ENCODE results near the gene UBE2N.
"Not testable (repeated sequence)": the region's sequence is repeated elsewhere in the genome, so short reads cannot be mapped to it uniquely, and the experiment has no call there.

The UBE2N gene

DNA sequence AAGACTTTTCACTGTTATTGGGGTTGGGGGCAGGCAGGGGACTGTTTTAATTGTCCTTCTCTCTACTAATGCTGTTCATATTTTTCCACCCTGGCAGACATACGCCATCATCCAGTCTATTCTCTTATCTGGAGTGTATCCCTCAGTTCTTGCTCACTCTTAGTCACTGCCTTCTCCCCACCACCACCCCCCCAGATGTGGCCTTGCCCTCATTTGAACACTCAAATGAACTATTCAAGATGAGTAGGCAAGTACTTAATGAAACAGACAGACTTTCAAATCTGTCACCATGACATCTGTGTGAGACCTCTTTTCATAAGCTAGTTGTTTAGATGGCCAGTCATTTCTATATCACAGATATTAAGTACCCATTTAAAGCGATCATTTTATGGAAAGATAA, 54.0 kb downstream of the UBE2N start:
- Histone ChIP-seq H3K27ac (no peak overlapping the region), H3K4me3 (no peak overlapping the region)

DNA sequence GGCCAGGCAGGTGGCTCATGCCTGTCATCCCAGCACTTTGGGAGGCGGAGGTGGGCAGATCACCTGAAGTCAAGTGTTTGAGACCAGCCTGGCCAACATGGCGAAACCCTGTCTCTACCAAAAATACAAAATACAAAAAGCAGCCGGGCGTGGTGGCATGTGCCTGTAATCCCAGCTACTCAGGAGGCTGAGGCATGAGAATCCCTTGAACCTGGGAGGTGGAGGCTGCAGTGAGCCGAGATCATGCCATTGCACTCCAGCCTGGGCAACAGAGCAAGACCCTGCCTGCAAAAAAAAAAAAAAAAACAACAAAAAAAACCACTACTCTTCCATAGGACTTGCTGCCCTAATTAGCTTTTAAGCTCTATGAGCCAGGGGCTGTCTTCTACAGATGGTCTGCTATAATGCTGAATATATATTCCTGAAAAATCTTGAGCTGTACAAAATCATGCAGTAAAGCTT, 59.7 kb downstream of the UBE2N start:
- H3K4me3 ChIP-seq, result not testable (repeated sequence)
- H3K27ac ChIP-seq, result peak overlapping the region in 2 of 21 experiments; percentile 27 to 49

DNA sequence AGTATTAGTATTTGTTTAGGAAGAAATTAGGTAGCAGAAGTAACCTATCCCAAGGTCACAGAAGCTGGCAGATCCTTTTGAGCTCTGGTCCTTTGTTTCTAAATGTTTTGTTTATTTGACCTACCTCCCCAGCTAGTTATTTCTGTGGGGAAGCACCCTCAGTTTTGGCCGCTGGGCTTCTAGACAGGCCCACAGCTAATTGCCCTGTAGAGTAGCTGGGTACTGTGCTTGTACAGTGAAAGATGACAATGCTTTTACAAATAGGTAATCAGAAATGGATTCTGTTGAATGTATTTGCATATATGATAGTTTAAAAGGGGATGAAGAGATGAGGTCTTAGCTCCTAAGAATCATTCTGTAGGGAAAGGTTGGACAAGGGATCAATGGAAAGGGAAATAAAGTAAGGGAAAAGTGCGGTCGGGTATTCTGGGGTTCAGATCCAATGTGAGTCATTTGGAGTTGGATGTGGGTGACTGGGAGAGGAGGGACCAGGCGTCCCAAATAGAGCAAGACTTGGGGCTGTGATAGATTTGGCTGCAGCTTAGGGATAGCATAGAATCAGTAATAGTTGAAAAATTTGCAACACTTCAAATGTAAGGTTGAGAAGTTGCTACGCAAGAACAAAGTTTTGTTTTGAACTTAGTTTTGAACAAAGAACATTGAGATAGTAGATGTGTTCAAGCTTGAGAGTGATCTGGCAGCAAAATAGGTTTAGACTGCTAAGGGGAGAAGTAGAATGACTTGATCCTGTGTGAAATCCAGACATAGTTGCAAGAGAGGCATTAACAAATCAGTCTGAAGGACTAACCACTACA, 60.4 kb downstream of the UBE2N start:
- H3K4me3 ChIP-seq, result peak overlapping the region in 5 of 7 experiments; percentile 4 to 94 (median 44)
- peak overlapping the region in 13 of 21 experiments; percentile 7 to 93 (median 49) for H3K27ac ChIP-seq

DNA sequence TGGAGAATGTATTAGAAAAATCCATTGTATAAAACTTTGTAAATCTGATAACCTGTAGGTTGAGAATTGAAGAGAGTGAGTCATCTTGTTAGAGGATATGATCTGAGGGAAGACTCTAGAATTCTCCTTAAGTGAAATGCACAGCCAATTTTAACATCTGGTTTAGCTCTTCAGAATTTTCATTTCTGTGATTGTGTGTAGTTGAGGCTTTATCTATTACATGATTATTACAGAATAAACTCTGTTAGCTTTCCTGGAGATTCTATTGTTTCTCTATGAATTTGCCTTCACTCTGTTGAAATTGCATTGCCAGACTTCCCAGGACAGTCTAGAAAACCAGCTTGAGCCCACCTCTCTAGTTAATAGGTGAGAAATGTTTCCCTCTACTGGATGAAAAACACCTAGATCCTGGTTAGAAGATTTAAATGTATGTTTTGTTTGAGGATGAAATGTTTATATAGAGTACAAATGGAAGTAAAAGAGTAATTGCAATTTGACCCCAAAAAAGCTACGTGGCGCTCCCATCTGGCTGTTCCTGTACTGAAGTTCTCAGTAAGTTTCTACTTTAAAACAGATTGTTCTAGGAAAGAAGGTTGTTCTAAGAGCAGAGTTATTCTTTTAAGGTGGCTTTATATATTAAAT, 61.1 kb downstream of the UBE2N start:
- H3K27ac ChIP-seq, result peak overlapping the region in 13 of 21 experiments; percentile 7 to 95 (median 90)
- peak overlapping the region in 6 of 7 experiments; percentile 4 to 94 (median 81) for H3K4me3 ChIP-seq

DNA sequence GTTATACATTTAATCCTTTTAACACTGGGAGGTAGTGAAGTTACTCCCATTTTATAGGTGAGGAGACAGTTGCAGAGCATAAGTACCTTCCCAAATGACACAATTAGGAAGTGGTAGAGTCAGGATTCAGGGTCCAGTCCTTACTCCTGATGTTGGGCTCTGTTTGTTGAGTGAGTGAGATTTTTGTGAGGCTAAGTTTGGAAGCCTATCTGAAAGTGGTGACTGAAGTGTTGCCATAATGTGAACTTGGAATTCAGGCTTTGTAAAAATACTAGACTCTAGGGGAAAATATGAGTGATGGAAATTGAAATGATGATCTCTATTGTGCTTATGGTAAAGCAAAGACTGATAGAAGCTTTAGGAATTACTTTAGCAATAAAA, 61.8 kb downstream of the UBE2N start:
- Histone ChIP-seq H3K4me3 (peak overlapping the region; percentile 44 to 94 (median 85)), H3K27ac (peak overlapping the region in 19 of 21 experiments; percentile 30 to 96 (median 93))

DNA sequence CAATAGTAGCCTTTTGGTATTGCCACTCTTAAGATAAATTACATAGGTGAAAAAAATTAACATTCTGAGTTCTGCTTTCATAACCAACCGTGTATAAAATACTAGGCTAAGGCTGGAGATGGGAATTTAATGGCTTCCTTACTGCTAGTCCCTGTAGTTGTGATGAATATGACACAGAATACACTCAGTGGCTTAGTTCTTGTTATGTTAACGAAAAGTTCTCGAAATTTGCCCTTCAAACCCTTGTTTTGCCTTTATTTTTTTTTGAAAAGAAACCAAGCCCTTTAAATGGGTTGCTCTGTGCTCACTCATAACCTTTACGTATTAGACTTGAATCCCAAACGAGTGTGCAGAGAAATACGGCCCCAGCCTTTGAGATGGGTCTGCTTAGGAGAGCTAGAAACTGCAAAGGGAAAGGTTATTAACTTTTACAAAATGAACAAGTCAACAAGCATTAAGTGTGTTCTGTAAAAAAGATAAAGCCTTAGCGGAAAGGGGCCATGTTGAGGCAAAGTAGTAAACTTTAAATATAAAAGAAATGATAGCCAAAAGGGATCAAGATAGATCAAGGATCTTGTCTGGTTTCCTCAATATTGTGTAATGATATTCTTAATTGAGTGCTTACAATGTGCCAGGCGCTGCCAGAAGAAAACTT, 62.3 kb downstream of the UBE2N start:
- H3K27ac ChIP-seq, result peak overlapping the region in 20 of 21 experiments; percentile 79 to 96 (median 93)

DNA sequence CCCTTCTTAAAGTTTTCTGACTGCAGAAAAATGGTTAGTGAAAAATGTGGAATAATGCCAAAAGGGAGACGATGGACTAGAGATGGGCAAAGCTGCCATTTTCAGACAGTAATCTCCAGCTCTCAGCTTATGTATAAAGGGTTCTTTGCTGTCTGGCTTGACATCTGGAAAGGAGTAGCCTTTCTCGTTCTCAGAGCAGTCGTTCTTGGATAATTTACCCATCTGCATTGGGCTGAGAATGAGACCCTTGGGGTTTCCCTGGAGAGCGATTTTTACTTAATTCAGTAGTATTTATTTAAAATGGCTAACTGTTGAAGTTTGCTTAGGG, 62.8 kb downstream of the UBE2N start:
- H3K4me3 ChIP-seq, result peak overlapping the region; percentile 44 to 94 (median 85)
- peak overlapping the region; percentile 62 to 96 (median 93) for H3K27ac ChIP-seq

More for the DNA sequence above, 62.3 kb downstream of the UBE2N start:
- H3K4me3 ChIP-seq, result peak overlapping the region; percentile 44 to 94 (median 85)

DNA sequence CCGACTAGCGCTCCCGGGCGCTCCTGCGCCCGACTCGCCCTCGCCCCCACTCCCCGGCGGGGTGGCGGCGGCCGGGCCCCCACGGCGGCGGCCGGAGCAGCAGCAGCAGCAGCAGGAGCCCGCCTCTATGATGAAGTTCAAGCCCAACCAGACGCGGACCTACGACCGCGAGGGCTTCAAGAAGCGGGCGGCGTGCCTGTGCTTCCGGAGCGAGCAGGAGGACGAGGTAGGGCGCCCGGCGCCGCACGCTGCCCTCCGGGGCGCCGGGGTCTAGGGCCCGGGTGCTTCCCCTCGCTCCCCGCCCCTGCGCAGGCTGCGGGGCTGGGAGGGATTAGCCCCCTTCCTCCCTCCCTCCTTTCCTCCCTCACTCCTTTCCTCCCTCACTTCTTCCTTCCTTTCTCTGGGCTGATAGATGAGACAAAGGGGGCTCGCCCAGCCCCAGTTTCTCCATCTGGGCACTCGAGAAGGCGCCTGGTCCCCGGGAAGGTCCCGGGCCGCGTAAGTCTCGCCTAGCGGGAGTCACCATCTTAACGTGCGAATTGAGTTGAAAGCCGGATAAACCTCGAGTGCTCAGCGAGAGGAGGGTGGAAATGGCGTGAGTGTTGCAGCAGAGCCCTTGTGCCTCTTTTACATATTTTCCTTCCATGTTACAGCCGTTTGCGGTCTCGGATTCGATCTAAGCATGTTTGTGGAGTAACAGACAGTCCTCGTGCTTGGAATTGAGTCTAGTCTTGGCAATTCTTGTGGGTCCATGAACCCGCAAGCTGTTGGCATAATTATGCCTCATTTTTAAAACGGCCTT, 63.4 kb downstream of the UBE2N start:
- peak overlapping the region; percentile 44 to 94 (median 85) for H3K4me3 ChIP-seq
- peak overlapping the region; percentile 62 to 96 (median 93) for H3K27ac ChIP-seq

DNA sequence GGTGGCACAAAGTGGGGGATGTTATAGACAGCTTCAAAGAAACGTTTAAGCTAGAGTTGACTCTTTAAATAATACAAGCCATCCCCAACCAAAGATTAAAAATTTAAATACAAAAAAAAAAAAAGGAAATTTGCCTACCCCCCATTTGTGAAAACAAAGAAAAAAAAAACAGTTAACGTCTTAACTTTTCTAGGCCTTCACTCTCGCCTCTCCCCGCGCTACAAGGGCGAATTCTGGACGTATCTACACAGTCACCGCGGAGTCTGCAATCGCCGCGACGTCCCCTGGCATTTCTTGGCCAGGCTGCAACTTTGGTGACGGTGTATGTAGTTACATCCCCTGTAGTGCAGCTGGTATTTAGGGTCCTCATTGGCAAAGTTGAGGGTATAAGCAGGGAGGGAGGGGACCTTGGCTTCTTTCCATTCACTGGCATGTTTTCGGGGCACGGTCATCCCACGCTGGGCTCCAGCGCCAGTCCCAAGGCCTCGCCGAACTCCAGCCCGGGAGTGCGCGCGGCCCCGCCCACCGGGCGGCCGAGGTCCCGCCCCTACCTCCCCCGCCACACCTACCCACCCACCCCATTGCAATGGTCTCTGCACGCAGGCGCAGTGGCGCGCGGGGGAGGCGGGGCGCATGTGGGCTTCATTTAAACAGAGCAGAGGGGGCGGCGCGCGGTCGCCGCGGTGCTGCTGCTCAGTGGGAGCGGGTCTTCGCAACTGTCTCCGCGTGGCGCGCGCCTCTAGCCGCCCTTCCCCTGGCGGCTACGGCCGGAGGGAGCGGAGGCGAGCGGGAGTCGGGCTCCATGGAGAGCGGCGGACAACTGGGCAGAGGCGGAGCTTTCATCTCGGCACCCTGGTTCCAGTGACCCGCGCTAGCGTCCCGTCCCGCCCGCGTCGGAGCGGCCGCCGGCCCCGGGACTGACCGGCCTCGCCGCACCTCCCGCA, 64.2 kb downstream of the UBE2N start, which contains the start of gene NUDT4:
Gene NUDT4 (plus strand): TSS at position 674 of the 944 bp plus-strand sequence. CDS start 398 bp downstream, outside the sequence.
- Histone ChIP-seq H3K27ac (peak within 1 kb of the TSS; percentile 62 to 96 (median 93)), H3K4me3 (peak within 1 kb of the TSS; percentile 44 to 94 (median 85))

DNA sequence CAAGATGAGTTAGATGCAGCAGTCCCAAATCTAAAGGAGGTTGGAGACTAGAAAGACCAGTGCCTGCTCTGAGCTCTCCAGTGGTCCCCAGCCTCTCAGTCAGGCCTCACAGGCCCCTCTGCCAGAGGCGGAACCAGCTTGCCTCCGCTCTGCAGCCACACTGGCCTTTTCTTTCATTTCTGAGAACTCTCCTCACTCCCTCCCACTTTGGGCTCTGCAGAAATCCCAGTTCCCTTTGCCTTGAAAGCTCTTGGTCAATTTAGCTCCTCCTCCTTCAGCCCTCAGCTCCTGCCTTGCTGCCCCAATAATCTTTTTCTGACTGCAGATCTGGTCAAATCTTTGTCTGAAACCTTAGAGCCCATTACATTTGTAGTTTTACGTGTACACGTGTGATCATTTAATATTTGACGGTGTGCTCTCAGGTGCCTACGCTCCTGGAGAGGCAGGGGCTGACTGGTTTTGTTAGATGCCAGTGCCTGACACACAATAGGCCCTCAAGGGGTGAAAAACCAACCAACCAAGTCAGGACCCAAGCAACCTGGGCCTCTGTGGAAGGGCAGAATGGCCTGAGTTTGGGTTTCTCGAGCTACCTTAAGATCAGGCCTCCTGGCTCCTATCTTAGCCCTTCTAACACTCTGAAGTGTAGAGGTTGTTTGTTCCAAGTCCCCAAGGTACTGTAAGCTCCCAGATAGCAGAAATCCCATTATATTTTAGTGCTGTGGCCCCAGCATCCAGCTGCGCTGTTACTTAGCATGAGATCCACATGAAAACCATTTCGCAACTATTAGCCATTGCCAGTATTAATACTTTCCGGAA, 65.1 kb downstream of the UBE2N start:
- Histone ChIP-seq H3K4me3 (peak overlapping the region; percentile 44 to 94 (median 85)), H3K27ac (peak overlapping the region in 20 of 21 experiments; percentile 5 to 96 (median 88))

DNA sequence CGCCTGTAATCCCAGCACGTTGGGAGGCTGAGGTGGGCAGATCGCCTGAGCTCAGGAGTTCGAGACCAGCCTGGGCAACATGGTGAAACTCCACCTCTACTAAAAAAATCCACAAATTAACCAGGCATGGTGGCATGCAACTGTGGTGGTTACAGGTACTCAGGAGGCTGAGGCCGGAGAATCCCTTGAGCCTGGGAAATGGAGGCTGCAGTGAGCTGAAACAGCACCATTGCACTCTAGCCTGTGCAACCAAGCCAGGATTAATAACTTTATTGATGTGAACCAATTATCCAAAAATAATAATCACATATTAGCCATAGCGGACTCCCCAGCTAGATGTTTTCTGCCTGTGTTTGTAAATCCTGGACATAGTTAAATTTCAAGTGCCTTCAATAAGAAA, 65.8 kb downstream of the UBE2N start:
- Histone ChIP-seq H3K27ac (peak overlapping the region in 11 of 21 experiments; percentile 5 to 96 (median 91)), H3K4me3 (no peak overlapping the region)

DNA sequence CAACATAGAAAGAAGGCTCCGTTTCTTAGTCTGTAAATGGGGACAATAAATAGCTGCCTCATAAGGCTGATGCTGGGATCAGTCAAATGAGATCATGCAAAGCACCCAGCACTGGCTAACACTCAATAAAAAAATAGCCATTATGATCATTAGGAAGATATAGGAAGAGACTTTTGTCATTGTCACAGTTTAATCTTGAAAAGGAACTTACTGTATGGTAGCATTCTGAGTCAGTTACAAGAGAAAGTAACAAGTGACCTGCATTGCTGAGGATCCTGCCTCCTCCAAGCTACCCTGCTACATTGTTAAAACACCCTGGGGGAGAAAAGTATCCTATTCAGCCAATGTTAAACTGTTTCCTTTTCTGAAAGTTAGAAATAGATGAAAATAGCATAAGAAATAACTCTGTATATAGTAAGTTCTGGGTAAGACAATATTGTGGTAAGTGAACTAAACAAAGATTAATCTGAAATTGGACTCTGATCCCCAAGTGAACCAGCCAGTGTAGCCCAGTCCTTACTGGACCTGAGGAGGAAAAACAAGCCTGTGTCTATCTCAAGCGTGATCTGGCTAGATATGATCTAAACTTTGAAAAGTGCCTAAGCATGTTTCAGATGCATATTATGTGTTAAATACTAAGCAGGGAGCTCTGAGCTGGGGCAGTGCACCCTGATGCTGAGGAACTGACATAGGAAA, 67.6 kb downstream of the UBE2N start:
- Histone ChIP-seq H3K4me3 (no peak overlapping the region), H3K27ac (no peak overlapping the region)

DNA sequence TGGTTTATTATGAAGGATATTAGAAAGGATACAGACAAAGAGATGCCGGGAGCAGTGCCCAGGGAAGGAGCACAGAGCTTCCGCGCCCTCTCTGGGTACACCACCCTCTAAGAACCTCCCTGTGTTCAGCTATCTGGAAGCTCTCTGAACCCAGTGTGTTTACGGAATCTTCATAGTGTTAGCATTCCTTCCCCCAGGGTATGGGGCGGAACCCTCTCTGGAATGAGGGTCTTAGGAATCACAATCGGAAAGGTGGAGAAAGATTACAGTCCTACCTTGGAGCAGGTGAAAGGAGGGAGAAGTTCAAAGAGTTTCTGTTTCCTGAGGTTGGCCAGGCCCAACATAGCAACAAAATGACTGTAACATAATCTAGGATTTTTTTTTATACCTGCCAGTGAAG, 70.8 kb downstream of the UBE2N start:
- Histone ChIP-seq H3K27ac (no peak overlapping the region), H3K4me3 (no peak overlapping the region)

DNA sequence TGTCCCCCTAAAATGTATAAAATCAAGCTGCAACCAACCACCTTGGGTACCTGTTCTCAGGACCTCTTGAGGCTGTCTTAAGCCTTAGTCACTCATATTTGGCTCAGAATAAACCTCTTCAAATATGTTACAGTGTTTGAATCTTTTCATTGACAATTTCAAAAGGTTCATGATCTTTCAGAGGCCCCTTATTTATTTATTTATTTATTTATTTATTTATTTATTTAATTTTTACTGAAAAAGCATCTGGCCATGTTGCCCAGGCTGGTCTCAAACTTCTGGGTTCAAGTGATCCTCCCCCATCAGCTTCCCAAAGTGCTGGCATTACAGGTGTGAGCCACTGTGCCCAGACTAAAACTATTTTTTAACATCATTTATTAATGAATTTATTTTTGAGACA, 72.2 kb downstream of the UBE2N start:
- Histone ChIP-seq H3K27ac (no peak overlapping the region), H3K4me3 (no peak overlapping the region)

DNA sequence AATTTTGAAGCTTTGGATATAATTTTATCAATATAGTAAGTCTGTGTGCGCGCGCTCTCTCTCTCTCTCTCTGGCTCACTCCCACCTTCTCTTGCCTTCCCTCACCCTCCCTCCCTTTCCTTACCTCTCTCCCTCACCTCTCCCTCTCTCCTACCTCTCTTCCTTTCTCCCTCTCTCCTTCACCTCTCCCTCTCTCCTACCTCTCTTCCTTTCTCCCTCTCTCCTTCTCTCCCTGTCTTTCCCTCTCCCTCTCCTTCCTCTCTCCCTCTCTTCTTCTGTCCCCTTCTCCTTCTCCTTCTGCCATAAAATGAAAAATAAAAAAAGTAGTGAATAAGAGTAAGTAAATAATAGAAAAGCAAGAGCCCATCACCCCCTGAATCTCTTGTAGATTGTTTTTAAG, 73.0 kb downstream of the UBE2N start:
- Histone ChIP-seq H3K4me3 (no peak overlapping the region), H3K27ac (no peak overlapping the region)

DNA sequence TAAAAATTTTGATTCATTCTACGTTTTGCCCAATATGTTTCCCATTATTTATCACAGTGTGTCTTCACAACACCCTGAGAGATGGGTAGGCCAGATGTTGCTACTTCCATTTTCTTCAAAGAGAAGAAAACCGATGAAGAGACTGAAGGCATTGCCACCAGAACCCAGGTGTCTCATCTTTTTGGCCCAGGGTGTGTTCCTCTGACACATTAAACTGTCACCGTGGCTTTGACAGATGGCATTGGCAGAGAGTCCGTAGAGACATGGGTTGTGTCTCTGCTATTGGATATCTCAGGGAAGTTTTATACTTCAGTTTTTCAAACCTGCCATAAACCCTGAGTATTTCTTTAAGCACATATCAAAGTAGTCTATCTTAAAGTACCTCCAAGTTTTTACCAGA, 75.3 kb downstream of the UBE2N start:
- Histone ChIP-seq H3K4me3 (no peak overlapping the region), H3K27ac (no peak overlapping the region)
